GM12878 (cell line): ENCODE results near the gene IRX4.

Experiments used
- RFX5 ChIP-seq: IDR thresholded peaks from 2 replicates; pipeline ENCODE4 v1.6.1; 2011; ENCODE audit warnings: low read depth, low read length, improper control_type of control experiment
- TF ChIP-seq, protein P1 (sequence below), 3 experiments: IDR thresholded peaks in 2 of 3; conservative IDR thresholded peaks in 1 of 3; 2 replicates each; pipeline ENCODE4 v1.5.1; 2011; ENCODE audit warnings: low read depth in 3 of 3, low read length in 3 of 3, mild to moderate bottlenecking in 3 of 3, control low read depth in 2 of 3, moderate library complexity in 2 of 3, inconsistent platforms in 1 of 3, mixed read lengths in 1 of 3; ENCODE audit not compliant: control insufficient read depth in 2 of 3, insufficient read depth in 1 of 3; ENCODE audit errors: extremely low read depth in 1 of 3

DNA sequence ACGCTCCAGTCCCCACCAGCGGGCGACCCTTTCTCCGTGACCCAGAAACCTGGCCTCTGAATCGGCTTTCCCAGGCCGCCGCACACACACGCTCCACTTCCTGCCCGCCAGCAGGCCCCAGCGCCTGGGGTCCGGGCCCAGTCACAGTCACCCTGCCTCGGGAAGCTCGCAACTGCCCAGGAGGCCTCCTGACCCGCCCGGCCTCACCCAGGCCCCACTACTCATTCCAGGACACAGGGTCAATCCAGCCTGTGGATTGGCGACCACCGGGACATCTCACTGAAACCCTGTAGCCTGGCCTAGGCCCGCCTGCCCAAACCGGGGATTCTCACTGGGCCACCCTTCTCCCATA lies 2.7 kb upstream of the IRX4 start:
- TF ChIP-seq, protein P1, sequence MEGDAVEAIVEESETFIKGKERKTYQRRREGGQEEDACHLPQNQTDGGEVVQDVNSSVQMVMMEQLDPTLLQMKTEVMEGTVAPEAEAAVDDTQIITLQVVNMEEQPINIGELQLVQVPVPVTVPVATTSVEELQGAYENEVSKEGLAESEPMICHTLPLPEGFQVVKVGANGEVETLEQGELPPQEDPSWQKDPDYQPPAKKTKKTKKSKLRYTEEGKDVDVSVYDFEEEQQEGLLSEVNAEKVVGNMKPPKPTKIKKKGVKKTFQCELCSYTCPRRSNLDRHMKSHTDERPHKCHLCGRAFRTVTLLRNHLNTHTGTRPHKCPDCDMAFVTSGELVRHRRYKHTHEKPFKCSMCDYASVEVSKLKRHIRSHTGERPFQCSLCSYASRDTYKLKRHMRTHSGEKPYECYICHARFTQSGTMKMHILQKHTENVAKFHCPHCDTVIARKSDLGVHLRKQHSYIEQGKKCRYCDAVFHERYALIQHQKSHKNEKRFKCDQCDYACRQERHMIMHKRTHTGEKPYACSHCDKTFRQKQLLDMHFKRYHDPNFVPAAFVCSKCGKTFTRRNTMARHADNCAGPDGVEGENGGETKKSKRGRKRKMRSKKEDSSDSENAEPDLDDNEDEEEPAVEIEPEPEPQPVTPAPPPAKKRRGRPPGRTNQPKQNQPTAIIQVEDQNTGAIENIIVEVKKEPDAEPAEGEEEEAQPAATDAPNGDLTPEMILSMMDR (IDR thresholded peaks at IDR 0.05 in 2 of 3, conservative IDR thresholded peaks at IDR 0.05 in 1 of 3; ENCODE audit: control insufficient read depth in 2 of 3, extremely low read depth in 1 of 3, insufficient read depth in 1 of 3, low read depth in 3 of 3, low read length in 3 of 3), result no peak
- TF ChIP-seq RFX5, result no peak
